ENCODE data around the gene PRRC2B. TPM values are rescaled to one million over a fixed set of nuclear protein-coding genes. Genes with fewer than 3 reads are reported as not detected.
"Not testable (repeated sequence)": the region's sequence is repeated elsewhere in the genome, so short reads cannot be mapped to it uniquely, and the experiment has no call there.

PRRC2B gene
- total RNA-seq, 1 experiment from 2014 or later = 137 TPM

DNA sequence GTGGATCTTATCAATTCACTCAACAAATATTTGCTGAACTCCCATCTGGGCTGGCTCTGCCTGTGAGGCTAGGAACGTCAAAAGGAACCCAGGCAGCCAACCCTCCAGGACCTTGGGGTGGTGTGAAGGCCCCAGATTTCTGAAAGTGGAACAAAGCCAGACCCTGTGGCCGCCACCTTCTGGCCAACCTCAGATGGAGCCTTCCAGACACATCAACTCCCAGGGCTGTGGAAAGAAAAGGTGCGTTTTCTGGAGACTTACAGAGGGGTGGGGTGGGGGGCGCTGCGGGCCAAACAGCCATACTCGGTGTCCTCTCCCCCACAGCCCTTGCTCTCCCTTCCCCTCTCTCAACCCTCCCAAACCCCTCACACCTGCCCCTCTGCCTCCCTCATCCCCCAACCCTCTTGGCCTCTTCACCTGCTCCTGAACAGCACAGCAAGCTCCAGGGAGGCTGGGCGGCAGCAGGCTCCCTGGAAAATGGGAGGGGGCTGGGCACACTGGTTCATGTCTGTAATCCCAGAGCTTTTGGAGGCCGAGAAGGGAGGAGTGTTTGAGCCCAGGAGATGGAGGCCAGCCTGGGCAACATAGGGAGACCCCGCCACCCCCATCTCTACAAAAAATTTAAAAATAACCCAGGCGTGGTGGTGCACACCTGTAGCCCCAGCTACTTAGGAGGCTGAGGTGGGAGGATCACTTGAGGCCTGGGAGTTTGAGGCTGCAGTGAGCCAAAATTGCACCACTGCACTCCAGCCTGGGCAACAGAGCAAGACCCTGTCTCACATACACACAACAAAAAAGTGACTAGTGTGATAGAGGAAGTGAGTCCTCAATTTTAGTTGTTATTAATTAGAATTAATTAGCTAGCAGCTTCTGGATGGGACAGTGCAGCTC lies 45.0 kb upstream of the PRRC2B start:
- Mint-ChIP-seq H3K36me3 (ENCODE audit: insufficient read depth, unreplicated experiment) (peaks cover 5% of the 10 kb centered on the region), H3K9me3 (ENCODE audit: low read depth, unreplicated experiment) (no peaks in the 10 kb centered on the region)

DNA sequence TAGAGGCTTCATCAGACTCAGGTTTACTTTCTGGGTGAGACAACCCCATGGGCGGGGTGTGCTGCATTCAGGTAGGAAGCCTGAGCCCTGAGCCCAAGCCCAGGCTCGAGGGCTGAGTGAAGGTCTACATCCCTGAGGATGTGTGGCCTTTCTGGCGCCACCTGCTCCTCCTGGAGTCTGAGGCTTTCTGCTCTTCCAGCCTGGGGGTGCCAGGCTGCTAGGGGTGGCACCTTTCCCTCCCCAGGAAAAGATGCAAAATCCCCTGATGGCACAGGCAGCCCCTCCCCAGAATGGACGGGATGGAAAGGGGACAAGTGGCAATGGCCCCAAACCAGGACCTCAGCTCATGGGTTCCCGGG lies 44.4 kb upstream of the PRRC2B start:
- peak overlapping the region; percentile 70 for H3K4me3 Mint-ChIP-seq (ENCODE audit: low read depth, unreplicated experiment)
- no peaks in the 10 kb centered on the region for H3K4me1 Mint-ChIP-seq (ENCODE audit: low read depth, unreplicated experiment)
- intact Hi-C loops (cut with micrococcal nuclease; ENCODE audit: unreplicated experiment) = no loop called here
- peaks cover 5% of the 10 kb centered on the region for H3K36me3 Mint-ChIP-seq (ENCODE audit: insufficient read depth, unreplicated experiment)
- no TSS peak for BruUV-seq (replicated peaks)
- no peaks in the 10 kb centered on the region for H3K9me3 Mint-ChIP-seq (ENCODE audit: low read depth, unreplicated experiment)
- CTCF ChIA-PET = interaction anchor here (0.7 to 1.4 kb wide), 5 partner anchors 24 to 286 kb away, joined by 3 to 12 read pairs (median 5); no protein-coding TSS in a partner anchor
- DNase-seq = no peak
- TF ChIP-seq, protein P1, sequence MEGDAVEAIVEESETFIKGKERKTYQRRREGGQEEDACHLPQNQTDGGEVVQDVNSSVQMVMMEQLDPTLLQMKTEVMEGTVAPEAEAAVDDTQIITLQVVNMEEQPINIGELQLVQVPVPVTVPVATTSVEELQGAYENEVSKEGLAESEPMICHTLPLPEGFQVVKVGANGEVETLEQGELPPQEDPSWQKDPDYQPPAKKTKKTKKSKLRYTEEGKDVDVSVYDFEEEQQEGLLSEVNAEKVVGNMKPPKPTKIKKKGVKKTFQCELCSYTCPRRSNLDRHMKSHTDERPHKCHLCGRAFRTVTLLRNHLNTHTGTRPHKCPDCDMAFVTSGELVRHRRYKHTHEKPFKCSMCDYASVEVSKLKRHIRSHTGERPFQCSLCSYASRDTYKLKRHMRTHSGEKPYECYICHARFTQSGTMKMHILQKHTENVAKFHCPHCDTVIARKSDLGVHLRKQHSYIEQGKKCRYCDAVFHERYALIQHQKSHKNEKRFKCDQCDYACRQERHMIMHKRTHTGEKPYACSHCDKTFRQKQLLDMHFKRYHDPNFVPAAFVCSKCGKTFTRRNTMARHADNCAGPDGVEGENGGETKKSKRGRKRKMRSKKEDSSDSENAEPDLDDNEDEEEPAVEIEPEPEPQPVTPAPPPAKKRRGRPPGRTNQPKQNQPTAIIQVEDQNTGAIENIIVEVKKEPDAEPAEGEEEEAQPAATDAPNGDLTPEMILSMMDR (IDR thresholded peaks at IDR 0.05; ENCODE audit: unreplicated experiment) = no peak
- H3K27ac Mint-ChIP-seq (ENCODE audit: unreplicated experiment) = no peak overlapping the region
- peaks cover 1% of the 10 kb centered on the region for H3K27me3 Mint-ChIP-seq (ENCODE audit: unreplicated experiment)

More for the DNA sequence above, 45.0 kb upstream of the PRRC2B start:
- TF ChIP-seq, protein P1 (IDR thresholded peaks at IDR 0.05; ENCODE audit: unreplicated experiment) = no peak
- no TSS peak for BruUV-seq (replicated peaks)
- Mint-ChIP-seq H3K27ac (ENCODE audit: unreplicated experiment) (no peak overlapping the region), H3K4me3 (ENCODE audit: low read depth, unreplicated experiment) (no peak overlapping the region), H3K4me1 (ENCODE audit: low read depth, unreplicated experiment) (no peaks in the 10 kb centered on the region), H3K27me3 (ENCODE audit: unreplicated experiment) (peaks cover 7% of the 10 kb centered on the region)
- CTCF ChIA-PET = interaction anchor here (0.7 to 1.4 kb wide), 5 partner anchors 24 to 287 kb away, joined by 3 to 12 read pairs (median 5); no protein-coding TSS in a partner anchor
- DNase-seq = no peak
- intact Hi-C loops (cut with micrococcal nuclease; ENCODE audit: unreplicated experiment) = no loop called here

DNA sequence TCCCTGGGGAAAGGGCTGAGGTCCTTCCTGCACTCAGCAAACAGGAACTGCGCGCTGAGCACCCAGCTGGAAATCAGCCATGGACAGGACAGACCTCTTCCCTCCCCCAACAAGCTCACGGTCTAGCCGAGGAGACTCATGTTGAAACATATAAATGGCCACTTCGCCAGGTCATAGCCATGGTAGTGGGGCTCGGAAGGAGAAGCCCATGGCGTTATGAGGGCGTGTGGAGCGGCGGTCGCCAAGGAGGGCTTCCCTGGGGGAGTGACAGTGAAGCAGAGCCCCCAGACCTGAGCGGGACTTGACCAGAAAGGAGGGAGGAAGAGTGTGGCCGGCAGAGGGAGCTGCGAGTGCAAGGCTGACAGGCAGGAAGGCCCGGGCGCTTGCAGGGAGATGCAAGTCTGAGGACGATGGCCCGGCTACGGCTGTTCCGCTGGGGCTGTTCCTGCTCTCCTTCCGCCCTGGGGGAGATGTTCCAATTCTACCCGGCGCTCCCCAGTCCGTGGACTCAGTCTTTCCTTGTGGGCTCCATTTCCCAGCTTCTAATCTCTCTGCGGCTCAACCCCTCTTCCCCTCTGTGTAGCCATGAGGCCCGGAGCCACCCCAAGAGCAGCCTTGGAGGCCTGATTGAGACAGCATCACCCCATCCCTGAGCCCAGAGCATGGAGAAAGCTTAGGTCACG lies 43.9 kb upstream of the PRRC2B start:
- no peaks in the 10 kb centered on the region for H3K9me3 Mint-ChIP-seq (ENCODE audit: low read depth, unreplicated experiment)
- H3K36me3 Mint-ChIP-seq (ENCODE audit: insufficient read depth, unreplicated experiment) = peaks cover 5% of the 10 kb centered on the region
- H3K4me3 Mint-ChIP-seq (ENCODE audit: low read depth, unreplicated experiment) = peak overlapping the region; percentile 70
- no peak overlapping the region for H3K27ac Mint-ChIP-seq (ENCODE audit: unreplicated experiment)
- no peaks in the 10 kb centered on the region for H3K4me1 Mint-ChIP-seq (ENCODE audit: low read depth, unreplicated experiment)
- BruUV-seq (replicated peaks) = no TSS peak
- intact Hi-C loops (cut with micrococcal nuclease; ENCODE audit: unreplicated experiment) = loop anchor here (2.0 to 10.0 kb wide), 2 partner anchors 73 to 395 kb away; partner anchors contain the start of gene RAPGEF1
- DNase-seq = peak; percentile 88
- H3K27me3 Mint-ChIP-seq (ENCODE audit: unreplicated experiment) = no peaks in the 10 kb centered on the region
- CTCF ChIA-PET = interaction anchor here (0.7 to 1.4 kb wide), 6 partner anchors 13 to 286 kb away, joined by 3 to 12 read pairs (median 4); no protein-coding TSS in a partner anchor
- TF ChIP-seq, protein P1 (IDR thresholded peaks at IDR 0.05; ENCODE audit: unreplicated experiment) = peak; percentile 50

- not testable (repeated sequence) for DNase-seq; H3K27me3 Mint-ChIP-seq (ENCODE audit: unreplicated experiment); H3K4me1 Mint-ChIP-seq (ENCODE audit: low read depth, unreplicated experiment); BruUV-seq (replicated peaks); H3K9me3 Mint-ChIP-seq (ENCODE audit: low read depth, unreplicated experiment); H3K27ac Mint-ChIP-seq (ENCODE audit: unreplicated experiment); H3K36me3 Mint-ChIP-seq (ENCODE audit: insufficient read depth, unreplicated experiment); H3K4me3 Mint-ChIP-seq (ENCODE audit: low read depth, unreplicated experiment)
- CTCF ChIA-PET = interaction anchor here (0.6 kb wide), 1 partner anchor 26 kb away, joined by 5 read pairs; no protein-coding TSS in a partner anchor
- intact Hi-C loops (cut with micrococcal nuclease; ENCODE audit: unreplicated experiment) = loop anchor here (10.0 kb wide), 1 partner anchor 388 kb away; the partner anchor contains the start of gene RAPGEF1
These were observed 37.4 kb upstream of the PRRC2B start for GRCh38 chr9:131356479-131356878.

All from Calu3 (cell line).